ENCODE measurements around the gene ANKRD53. TPM values are rescaled to one million over a fixed set of nuclear protein-coding genes. Genes with fewer than 3 reads are reported as not detected.

The ANKRD53 gene
- total and polyA plus RNA-seq, 5 donors from 2014 or later, result 0.09 to 0.94 TPM; not detected in 3

GRCh38 chr2:70948337-70949003 is 30.0 kb upstream of the ANKRD53 start:
- Histone ChIP-seq H3K27me3 (ENCODE audit: control insufficient read depth, insufficient read depth, low read length) (peaks cover 7% of the 10 kb centered on the region), H3K27ac (ENCODE audit: insufficient read depth, low read length, poor library complexity, severe bottlenecking) (no peak overlapping the region), H3K4me1 (ENCODE audit: control insufficient read depth, insufficient read depth, low read length, poor library complexity, severe bottlenecking) (peaks cover 7% of the 10 kb centered on the region), H3K4me3 (ENCODE audit: low read depth, low read length) (peak overlapping the region; percentile 42), H3K9me3 (ENCODE audit: control insufficient read depth in 2 of 2, low read length in 2 of 2) (no peaks in the 10 kb centered on the region), H3K36me3 (ENCODE audit: control insufficient read depth, insufficient read depth, low read length) (no peaks in the 10 kb centered on the region)
- DNase-seq (peak; percentile 61 to 72 (median 65)), ATAC-seq (ENCODE audit: low read depth in 2 of 2) (peak; percentile 86 to 95)
- Mint-ChIP-seq H3K4me1 (peaks cover 0 to 25% (median 11%) of the 10 kb centered on the region in 4 donors), H3K4me3 (peak overlapping the region in 3 of 4 donors; percentile 78 to 86 (median 82)), H3K27me3 (peaks cover 38% of the 10 kb centered on the region), H3K9me3 (no peaks in the 10 kb centered on the region), H3K36me3 (no peaks in the 10 kb centered on the region), H3K27ac (peak overlapping the region in 2 of 3 donors; percentile 47 to 70)

DNA sequence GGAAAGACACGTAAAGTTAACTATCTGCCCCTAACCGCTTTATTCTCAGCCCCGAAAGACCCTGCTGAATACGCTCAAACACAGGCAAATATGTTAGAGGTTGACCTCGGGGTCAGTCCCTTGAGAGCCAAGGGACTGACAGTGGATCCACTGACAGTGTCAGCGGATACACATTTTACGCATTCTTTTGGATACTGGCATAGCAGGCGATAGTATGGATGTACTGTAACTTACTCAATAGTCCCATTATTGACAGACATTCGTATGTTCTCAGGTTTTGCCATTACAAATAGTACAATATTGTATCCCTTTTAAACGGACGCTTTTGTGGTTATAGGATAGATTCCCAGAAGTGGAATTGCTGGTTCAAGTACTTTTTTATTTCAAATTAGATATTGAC is 29.3 kb upstream of the ANKRD53 start:
- Mint-ChIP-seq H3K4me3 (no peak overlapping the region), H3K9me3 (no peaks in the 10 kb centered on the region), H3K4me1 (peaks cover 0 to 25% (median 11%) of the 10 kb centered on the region in 4 donors), H3K27ac (no peak overlapping the region), H3K27me3 (peaks cover 43% of the 10 kb centered on the region), H3K36me3 (no peaks in the 10 kb centered on the region)
- ATAC-seq (ENCODE audit: low read depth in 2 of 2), result no peak
- H3K27me3 ChIP-seq (ENCODE audit: control insufficient read depth, insufficient read depth, low read length), result peaks cover 9% of the 10 kb centered on the region
- H3K36me3 ChIP-seq (ENCODE audit: control insufficient read depth, insufficient read depth, low read length), result no peaks in the 10 kb centered on the region
- H3K4me3 ChIP-seq (ENCODE audit: low read depth, low read length), result no peak overlapping the region
- no peak overlapping the region for H3K27ac ChIP-seq (ENCODE audit: insufficient read depth, low read length, poor library complexity, severe bottlenecking)
- DNase-seq, result no peak
- H3K9me3 ChIP-seq (ENCODE audit: control insufficient read depth in 2 of 2, low read length in 2 of 2), result no peaks in the 10 kb centered on the region
- H3K4me1 ChIP-seq (ENCODE audit: control insufficient read depth, insufficient read depth, low read length, poor library complexity, severe bottlenecking), result peaks cover 7% of the 10 kb centered on the region

DNA sequence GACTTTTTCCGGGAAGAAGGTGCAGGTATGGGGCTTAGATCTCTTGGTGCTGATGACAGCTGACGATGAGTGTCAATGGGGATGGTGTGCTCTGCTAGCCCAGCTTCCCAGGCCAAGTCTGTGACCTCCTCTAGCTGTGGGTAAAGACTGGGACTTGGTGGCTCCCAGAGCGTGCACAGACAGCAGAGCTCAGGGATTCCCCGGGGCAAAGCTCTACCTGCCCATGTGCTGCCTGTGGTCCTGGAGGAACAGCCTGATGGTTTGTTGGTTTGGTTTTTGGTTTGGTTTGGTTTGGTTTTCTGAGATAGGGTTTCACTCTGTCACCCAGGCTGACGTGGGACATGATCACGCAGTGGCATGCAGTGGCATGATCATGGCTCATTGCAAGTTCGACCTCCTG is 23.5 kb upstream of the ANKRD53 start:
- DNase-seq (no peak), ATAC-seq (ENCODE audit: low read depth in 2 of 2) (no peak)
- H3K27me3 Mint-ChIP-seq, result peaks cover 45% of the 10 kb centered on the region
- Histone ChIP-seq H3K36me3 (ENCODE audit: control insufficient read depth, insufficient read depth, low read length) (no peaks in the 10 kb centered on the region), H3K27me3 (ENCODE audit: control insufficient read depth, insufficient read depth, low read length) (peaks cover 20% of the 10 kb centered on the region), H3K4me1 (ENCODE audit: control insufficient read depth, insufficient read depth, low read length, poor library complexity, severe bottlenecking) (no peaks in the 10 kb centered on the region), H3K4me3 (ENCODE audit: low read depth, low read length) (no peak overlapping the region), H3K27ac (ENCODE audit: insufficient read depth, low read length, poor library complexity, severe bottlenecking) (no peak overlapping the region), H3K9me3 (ENCODE audit: control insufficient read depth in 2 of 2, low read length in 2 of 2) (no peaks in the 10 kb centered on the region)
- H3K4me3 Mint-ChIP-seq, result no peak overlapping the region
- no peak overlapping the region for H3K27ac Mint-ChIP-seq
- no peaks in the 10 kb centered on the region for H3K9me3 Mint-ChIP-seq
- peaks cover 0 to 4% (median 0%) of the 10 kb centered on the region in 4 donors for H3K4me1 Mint-ChIP-seq
- H3K36me3 Mint-ChIP-seq, result no peaks in the 10 kb centered on the region

GRCh38 chr2:70956141-70956540 is 22.3 kb upstream of the ANKRD53 start:
- Histone ChIP-seq H3K27ac (ENCODE audit: insufficient read depth, low read length, poor library complexity, severe bottlenecking) (no peak overlapping the region), H3K9me3 (ENCODE audit: control insufficient read depth in 2 of 2, low read length in 2 of 2) (no peaks in the 10 kb centered on the region), H3K4me1 (ENCODE audit: control insufficient read depth, insufficient read depth, low read length, poor library complexity, severe bottlenecking) (no peaks in the 10 kb centered on the region), H3K27me3 (ENCODE audit: control insufficient read depth, insufficient read depth, low read length) (peaks cover 20% of the 10 kb centered on the region), H3K4me3 (ENCODE audit: low read depth, low read length) (no peak overlapping the region), H3K36me3 (ENCODE audit: control insufficient read depth, insufficient read depth, low read length) (no peaks in the 10 kb centered on the region)
- DNase-seq, result no peak
- no peak overlapping the region for H3K27ac Mint-ChIP-seq
- no peak overlapping the region for H3K4me3 Mint-ChIP-seq
- peaks cover 0 to 4% (median 0%) of the 10 kb centered on the region in 4 donors for H3K4me1 Mint-ChIP-seq
- H3K9me3 Mint-ChIP-seq, result no peaks in the 10 kb centered on the region
- peaks cover 50% of the 10 kb centered on the region for H3K27me3 Mint-ChIP-seq
- no peak for ATAC-seq (ENCODE audit: low read depth in 2 of 2)
- no peaks in the 10 kb centered on the region for H3K36me3 Mint-ChIP-seq

DNA sequence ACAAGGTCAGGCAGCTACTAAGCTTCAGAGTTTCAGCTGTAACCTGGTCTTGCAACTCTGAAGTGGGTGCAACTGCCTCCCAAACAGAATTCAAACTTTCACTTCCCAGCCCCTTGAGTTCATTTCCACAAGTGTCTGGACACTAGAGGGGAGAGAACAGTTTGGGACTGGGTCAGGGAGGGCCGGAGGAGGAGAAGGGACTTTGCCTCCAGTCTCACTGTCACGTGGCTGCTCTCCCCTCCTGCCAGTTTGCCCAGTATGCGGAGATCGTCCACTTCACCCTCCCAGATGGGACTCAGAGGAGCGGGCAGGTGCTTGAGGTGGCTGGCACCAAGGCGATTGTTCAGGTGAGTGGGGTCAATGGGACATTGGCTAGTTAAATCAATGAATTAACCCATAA is 20.6 kb upstream of the ANKRD53 start:
- H3K9me3 Mint-ChIP-seq, result no peaks in the 10 kb centered on the region
- H3K4me1 Mint-ChIP-seq, result peaks cover 0 to 4% (median 0%) of the 10 kb centered on the region in 4 donors
- H3K27me3 Mint-ChIP-seq, result peaks cover 44% of the 10 kb centered on the region

GRCh38 chr2:70958759-70959158 is 19.7 kb upstream of the ANKRD53 start:
- H3K4me3 Mint-ChIP-seq, result no peak overlapping the region
- H3K36me3 Mint-ChIP-seq, result no peaks in the 10 kb centered on the region
- H3K27ac Mint-ChIP-seq, result no peak overlapping the region
- H3K36me3 ChIP-seq (ENCODE audit: control insufficient read depth, insufficient read depth, low read length), result no peaks in the 10 kb centered on the region
- H3K9me3 ChIP-seq (ENCODE audit: control insufficient read depth in 2 of 2, low read length in 2 of 2), result no peaks in the 10 kb centered on the region
- no peak overlapping the region for H3K4me3 ChIP-seq (ENCODE audit: low read depth, low read length)
- H3K4me1 ChIP-seq (ENCODE audit: control insufficient read depth, insufficient read depth, low read length, poor library complexity, severe bottlenecking), result no peaks in the 10 kb centered on the region
- DNase-seq, result no peak
- H3K9me3 Mint-ChIP-seq, result no peaks in the 10 kb centered on the region
- H3K27me3 ChIP-seq (ENCODE audit: control insufficient read depth, insufficient read depth, low read length), result peaks cover 16% of the 10 kb centered on the region
- no peak overlapping the region for H3K27ac ChIP-seq (ENCODE audit: insufficient read depth, low read length, poor library complexity, severe bottlenecking)
- H3K27me3 Mint-ChIP-seq, result peaks cover 48% of the 10 kb centered on the region
- peaks cover 0 to 7% (median 0%) of the 10 kb centered on the region in 4 donors for H3K4me1 Mint-ChIP-seq
- no peak for ATAC-seq (ENCODE audit: low read depth in 2 of 2)

More for the DNA sequence above, 20.6 kb upstream of the ANKRD53 start:
- DNase-seq (no peak), ATAC-seq (ENCODE audit: low read depth in 2 of 2) (no peak)
- Histone ChIP-seq H3K9me3 (ENCODE audit: control insufficient read depth in 2 of 2, low read length in 2 of 2) (no peaks in the 10 kb centered on the region), H3K4me1 (ENCODE audit: control insufficient read depth, insufficient read depth, low read length, poor library complexity, severe bottlenecking) (no peaks in the 10 kb centered on the region), H3K36me3 (ENCODE audit: control insufficient read depth, insufficient read depth, low read length) (no peaks in the 10 kb centered on the region), H3K4me3 (ENCODE audit: low read depth, low read length) (no peak overlapping the region), H3K27ac (ENCODE audit: insufficient read depth, low read length, poor library complexity, severe bottlenecking) (no peak overlapping the region), H3K27me3 (ENCODE audit: control insufficient read depth, insufficient read depth, low read length) (peaks cover 18% of the 10 kb centered on the region)
- no peak overlapping the region for H3K4me3 Mint-ChIP-seq
- no peak overlapping the region for H3K27ac Mint-ChIP-seq
- no peaks in the 10 kb centered on the region for H3K36me3 Mint-ChIP-seq

GRCh38 chr2:70959271-70959761 is 19.1 kb upstream of the ANKRD53 start:
- peaks cover 44% of the 10 kb centered on the region for H3K27me3 Mint-ChIP-seq
- no peaks in the 10 kb centered on the region for H3K36me3 Mint-ChIP-seq
- Histone ChIP-seq H3K27ac (ENCODE audit: insufficient read depth, low read length, poor library complexity, severe bottlenecking) (no peak overlapping the region), H3K4me3 (ENCODE audit: low read depth, low read length) (no peak overlapping the region), H3K36me3 (ENCODE audit: control insufficient read depth, insufficient read depth, low read length) (no peaks in the 10 kb centered on the region), H3K27me3 (ENCODE audit: control insufficient read depth, insufficient read depth, low read length) (peaks cover 16% of the 10 kb centered on the region), H3K4me1 (ENCODE audit: control insufficient read depth, insufficient read depth, low read length, poor library complexity, severe bottlenecking) (no peaks in the 10 kb centered on the region), H3K9me3 (ENCODE audit: control insufficient read depth in 2 of 2, low read length in 2 of 2) (no peaks in the 10 kb centered on the region)
- ATAC-seq (ENCODE audit: low read depth in 2 of 2) (no peak), DNase-seq (no peak)
- H3K4me3 Mint-ChIP-seq, result no peak overlapping the region
- H3K27ac Mint-ChIP-seq, result no peak overlapping the region
- peaks cover 0 to 7% (median 0%) of the 10 kb centered on the region in 4 donors for H3K4me1 Mint-ChIP-seq
- no peaks in the 10 kb centered on the region for H3K9me3 Mint-ChIP-seq
